Measurements from ENCODE around the gene KRTAP10-8.
"Not testable (repeated sequence)": the region's sequence is repeated elsewhere in the genome, so short reads cannot be mapped to it uniquely, and the experiment has no call there.

The KRTAP10-8 gene

DNA sequence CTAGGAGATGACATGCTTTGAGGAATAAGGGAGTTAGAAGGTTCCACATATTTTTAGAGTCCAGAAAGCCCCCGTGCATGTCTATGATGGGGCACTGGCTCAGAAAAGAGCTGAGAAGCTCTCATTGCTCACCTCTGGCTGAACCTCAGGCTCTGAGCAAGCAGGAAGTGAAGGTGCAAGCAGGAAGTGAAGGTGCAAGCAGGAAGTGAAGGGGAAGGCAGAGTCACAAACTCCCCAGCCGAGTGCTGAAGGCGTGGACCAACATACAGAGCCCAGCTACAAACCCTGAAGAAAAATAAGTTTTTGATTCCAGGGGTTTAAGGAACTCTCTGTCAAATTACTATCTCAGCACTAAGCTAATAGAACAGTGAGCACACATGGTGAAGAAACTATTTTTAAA lies 7.0 kb downstream of the KRTAP10-8 start:
- no peak for DNase-seq

DNA sequence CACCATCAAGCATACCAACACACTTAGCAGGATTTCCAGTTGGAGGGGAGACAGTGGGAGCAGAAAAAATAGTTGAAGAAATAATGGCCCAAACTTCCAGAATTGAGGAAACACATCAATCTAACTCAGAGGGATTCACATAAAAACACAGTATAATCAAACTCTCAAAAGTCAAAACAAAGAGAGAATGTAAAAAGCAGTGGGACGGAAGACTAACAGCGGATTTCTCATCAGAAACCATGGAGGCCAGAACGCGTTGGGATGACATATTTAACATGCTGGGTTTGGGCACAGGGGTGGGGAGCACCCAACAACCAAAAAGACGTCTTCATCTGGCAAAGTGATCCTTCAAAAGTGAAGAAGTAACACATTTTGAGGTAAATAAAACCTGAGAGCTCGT lies 8.0 kb downstream of the KRTAP10-8 start:
- no peak for DNase-seq

DNA sequence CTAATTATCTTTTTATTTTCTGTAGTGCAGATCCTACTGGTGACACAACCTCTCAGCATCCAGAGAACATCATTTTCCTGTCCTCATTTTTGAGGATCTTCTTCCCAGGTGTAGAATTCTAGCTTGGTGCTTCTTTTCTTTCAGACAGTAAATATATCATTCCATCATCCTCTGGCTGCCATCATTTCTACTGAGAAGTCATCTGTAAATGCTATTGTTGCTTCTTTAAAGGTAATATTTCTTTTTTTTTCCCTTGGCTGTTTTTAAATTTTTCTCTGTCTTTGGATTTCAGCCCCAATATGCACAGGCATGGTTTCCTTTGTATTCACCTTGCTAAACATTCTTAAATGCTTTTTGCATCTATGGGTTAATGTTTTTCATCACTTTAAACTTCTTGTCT lies 11.7 kb downstream of the KRTAP10-8 start:
- no peak for DNase-seq

DNA sequence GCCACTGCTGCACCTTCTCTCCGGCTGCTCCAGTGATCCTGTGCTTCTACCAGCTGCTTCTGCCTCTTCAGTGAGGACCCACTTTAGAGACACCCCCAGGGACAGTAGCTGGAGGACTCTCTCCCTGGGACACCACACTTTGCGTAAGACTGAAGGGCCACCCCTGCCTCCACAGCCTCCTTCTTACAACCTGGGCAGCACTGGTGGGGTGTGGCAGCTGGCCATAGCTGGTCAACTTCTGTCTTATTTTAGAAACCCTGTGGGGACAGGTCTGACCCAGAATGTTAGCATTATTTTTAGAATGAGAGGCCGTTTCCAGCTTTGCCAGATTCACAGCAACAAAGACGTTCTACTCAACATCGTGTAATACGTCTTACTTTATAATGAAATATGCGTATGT lies 13.9 kb downstream of the KRTAP10-8 start:
- no peak for DNase-seq

DNA sequence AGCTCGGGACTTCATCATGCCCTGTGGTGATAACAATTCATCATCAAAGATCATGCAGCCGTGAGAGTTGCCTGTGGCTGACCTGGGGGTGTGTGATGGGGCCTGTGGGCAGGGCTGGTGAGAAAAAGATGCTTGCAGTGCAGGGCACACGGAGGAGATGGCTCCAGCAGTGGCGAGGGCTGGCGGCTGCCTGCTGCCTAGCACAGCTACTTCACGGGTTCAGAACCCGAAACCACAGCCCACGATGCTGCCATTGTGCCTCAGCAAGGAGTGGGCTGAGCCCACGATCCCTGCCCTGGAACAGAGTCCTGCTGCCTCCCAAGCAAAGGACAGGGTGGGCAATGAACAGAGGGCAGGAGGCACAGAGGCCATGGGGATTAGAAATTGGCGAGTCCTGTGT lies 14.4 kb downstream of the KRTAP10-8 start:
- DNase-seq, result no peak

DNA sequence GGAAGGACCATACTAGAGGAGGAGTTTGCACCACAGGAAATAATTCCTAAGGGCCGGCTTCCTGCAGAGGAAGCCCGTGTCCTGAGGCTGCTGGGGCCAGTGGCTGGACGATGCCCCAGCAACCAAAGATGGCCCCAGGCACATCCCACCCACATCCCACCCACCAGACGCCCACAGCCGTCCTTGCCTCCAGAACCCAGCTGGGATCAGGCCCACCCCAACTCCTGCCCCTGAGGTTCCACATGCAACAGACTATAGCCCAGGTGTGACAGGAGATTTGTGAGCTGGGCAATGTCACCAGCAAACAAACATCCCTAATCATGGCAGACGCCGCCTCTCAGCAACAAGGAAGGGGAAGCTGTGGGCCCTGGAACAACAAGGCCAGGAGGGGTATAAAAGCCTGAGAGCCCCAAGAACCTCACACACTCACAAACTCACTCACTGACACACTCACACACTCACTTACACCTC lies 14.8 kb downstream of the KRTAP10-8 start, which contains the start of gene KRTAP10-9:
Gene KRTAP10-9, plus strand, starts transcription at position 421 of the 471 bp plus-strand sequence. CDS start 79 bp downstream, outside the sequence.
- no peak for DNase-seq

DNA sequence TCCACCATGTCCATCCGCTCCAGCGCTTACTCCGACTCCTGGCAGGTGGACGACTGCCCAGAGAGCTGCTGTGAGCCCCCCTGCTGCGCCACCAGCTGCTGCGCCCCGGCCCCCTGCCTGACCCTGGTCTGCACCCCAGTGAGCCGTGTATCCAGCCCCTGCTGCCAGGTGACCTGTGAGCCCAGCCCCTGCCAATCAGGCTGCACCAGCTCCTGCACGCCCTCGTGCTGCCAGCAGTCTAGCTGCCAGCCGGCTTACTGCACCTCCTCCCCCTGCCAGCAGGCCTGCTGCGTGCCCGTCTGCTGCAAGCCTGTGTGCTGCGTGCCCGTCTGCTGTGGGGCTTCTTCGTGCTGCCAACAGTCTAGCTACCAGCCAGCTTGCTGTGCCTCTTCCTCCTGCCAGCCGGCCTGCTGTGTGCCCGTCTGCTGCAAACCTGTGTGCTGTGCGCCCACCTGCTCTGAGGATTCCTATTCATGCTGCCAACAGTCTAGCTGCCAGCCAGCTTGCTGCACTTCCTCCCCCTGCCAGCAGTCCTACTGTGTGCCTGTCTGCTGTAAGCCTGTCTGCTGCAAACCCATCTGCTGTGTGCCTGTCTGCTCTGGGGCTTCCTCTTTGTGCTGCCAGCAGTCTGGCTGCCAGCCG lies 15.4 kb downstream of the KRTAP10-8 start:
- not testable (repeated sequence) for DNase-seq

DNA sequence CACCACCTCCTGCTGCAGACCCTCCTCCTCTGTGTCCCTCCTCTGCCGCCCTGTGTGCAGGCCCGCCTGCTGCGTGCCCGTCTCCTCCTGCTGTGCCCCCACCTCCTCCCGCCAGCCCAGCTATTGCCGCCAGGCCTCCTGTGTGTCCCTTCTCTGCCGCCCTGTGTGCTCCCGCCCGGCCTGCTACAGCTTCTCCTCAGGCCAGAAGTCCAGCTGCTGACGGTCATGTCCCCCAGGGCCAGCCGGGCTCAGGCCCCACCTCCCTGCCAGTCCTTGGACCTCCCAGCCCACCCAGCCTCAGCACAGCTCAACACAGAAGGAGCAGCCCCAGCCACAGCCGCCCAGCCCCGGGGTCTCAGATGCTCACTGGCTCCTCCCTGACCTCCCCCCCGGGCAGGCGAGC lies 16.0 kb downstream of the KRTAP10-8 start:
- DNase-seq, result not testable (repeated sequence)

DNA sequence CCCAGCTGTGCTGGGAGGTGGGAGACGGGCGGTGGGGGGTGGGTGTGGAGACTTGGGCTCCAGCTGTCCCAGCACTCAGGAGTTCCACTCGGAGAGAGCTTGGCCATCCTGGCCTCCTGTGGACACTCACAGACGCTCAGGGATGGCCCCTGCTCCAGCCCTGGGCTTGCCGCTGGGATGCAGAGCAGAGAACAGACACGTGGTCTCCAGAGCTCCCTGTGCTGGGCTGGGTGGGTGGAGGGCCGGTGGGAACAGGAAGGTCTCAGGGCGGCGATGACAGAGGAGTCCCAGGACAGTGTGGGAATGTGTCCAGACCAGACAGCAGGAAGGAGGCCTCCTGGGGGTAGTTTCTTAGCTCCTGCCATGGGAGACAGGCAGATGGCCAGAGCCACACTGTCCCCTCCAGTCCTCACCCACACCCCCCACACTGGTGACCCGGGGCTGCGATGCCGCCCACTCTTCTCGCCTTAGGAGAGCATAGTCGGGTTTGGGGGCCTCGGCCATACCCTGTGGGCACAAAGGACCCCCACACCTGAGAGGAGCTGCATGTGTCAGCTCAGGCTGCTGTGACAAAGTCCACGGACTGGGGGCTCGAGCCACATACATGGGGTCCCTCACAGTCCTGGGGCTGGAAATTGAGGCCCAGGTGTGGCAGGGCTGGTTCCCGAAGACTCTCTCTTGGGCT lies 17.0 kb downstream of the KRTAP10-8 start:
- no peak for DNase-seq

DNA sequence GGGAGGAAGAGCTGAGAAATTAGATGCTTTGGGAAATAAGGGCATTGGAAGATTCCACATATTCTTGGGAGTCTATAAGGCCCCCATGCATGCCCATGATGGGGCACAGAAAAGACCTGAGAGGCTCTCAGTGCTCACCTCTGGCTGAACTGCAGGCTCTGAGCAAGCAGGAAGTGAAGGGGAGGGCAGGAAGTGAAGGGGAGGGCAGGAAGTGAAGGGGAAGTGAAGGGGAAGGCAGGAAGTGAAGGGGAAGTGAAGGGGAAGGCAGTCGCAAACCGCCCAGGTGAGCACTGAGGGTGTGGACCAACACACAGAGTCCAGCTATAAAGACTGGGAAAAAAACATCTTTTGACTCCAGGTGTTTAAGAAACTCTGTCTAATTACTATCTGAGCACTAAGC lies 18.6 kb downstream of the KRTAP10-8 start:
- no peak for DNase-seq

DNA sequence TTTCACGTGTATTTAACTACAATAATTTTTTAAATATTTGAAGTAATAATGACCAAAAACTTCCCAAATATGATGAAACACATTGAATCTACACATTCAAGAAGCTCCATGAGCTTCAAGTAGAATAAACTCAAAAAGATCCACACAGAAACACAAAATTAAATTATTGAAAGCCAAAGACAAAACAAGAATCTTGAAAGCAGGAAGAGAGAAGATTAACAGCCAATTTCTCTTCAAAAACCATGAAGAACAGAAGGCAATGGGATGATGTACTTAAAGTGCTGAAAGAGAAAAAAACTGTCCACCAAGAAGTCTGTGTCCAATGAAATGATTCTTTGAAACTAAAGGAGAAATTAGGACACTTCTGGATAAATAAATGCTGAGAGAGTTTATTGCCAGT lies 20.2 kb downstream of the KRTAP10-8 start:
- no peak for DNase-seq

DNA sequence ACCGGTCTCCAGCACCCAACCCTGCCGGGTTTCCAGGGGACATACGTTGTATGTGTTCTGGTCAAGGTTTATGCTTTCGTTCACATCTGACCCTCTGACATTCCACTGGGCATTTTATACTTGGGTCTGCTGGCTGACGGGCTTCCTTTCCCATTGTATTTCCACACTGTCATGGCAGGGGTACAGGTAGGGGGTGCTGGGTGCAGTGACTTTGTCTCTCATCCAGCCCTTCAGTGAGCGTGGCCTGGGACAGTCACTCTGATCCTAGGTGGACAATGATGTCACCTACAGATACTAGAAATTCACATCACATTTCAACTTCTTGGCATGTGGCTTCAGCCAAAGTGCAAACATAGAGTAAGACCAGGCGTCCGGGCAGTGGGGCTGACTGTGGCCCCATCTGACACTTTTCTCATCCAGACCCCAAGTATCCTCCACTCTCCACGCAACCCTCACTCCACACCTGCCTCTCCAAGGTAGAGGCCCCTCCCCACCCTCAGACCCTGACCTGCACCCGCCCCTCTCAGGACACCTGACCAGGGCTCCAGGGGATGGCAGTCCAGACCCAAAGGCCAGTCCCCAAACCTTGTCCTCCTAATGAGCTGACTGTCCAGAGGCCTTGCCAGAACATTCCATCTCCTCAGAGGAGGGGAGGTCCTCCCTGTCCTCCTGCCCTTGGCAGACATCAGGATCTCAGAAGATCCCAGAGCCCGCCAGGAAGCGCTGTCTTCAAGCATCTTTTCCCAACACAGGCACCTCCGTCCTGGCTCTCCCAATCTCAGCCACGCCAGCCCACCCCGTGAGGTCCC lies 24.5 kb downstream of the KRTAP10-8 start:
- no peak for DNase-seq

DNA sequence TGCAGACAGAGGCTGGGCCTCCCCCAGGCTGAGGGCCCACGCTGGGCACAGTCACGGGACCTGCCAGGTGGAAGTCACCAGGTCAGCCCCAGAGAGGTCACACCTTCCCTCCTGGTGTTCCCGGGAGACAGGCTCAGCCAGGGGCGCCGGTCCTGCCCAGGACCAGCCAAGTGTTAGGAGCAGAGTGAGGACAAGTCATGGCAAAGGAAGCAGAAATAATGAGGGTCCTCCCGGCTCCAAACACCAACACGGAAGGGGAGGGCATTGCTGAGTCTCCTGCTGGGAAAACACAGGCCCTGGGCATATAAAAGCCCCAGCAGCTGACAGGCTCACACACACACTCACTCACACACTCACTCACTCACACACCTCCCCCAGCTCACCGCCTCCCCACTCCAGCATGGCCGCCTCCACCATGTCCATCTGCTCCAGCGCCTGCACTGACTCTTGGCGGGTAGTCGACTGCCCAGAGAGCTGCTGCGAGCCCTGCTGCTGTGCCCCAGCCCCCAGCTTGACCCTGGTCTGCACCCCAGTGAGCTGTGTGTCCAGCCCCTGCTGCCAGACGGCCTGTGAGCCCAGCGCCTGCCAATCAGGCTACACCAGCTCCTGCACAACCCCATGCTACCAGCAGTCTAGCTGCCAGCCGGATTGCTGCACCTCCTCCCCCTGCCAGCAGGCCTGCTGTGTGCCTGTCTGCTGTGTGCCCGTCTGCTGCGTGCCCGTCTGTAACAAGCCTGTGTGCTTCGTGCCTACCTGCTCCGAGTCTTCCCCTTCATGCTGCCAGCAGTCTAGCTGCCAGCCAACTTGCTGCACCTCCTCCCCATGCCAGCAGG lies 25.4 kb downstream of the KRTAP10-8 start, which contains the start of gene KRTAP10-10:
Gene KRTAP10-10, plus strand, starts transcription at position 339 of the 833 bp plus-strand sequence. Its CDS starts 62 bp downstream, at position 401.
- peak; percentile 24 to 39 for DNase-seq

DNA sequence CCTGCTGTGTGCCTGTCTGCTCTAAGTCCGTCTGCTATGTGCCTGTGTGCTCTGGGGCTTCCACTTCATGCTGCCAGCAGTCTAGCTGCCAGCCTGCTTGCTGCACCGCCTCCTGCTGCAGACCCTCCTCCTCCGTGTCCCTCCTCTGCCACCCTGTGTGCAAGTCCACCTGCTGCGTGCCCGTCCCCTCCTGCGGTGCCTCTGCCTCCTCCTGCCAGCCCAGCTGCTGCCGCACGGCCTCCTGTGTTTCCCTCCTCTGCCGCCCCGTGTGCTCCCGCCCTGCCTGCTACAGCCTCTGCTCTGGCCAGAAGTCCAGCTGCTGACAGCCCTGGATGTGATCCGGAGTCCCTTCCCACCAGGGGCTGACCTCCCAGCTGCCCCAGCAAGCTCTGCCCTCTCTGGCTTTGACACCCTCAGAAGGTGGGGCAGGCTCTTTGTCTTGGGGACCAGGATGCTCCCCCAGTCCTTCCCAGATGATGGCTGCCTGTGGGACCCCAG lies 26.0 kb downstream of the KRTAP10-8 start:
- peak in 1 of 2 experiments; percentile 44 for DNase-seq

DNA sequence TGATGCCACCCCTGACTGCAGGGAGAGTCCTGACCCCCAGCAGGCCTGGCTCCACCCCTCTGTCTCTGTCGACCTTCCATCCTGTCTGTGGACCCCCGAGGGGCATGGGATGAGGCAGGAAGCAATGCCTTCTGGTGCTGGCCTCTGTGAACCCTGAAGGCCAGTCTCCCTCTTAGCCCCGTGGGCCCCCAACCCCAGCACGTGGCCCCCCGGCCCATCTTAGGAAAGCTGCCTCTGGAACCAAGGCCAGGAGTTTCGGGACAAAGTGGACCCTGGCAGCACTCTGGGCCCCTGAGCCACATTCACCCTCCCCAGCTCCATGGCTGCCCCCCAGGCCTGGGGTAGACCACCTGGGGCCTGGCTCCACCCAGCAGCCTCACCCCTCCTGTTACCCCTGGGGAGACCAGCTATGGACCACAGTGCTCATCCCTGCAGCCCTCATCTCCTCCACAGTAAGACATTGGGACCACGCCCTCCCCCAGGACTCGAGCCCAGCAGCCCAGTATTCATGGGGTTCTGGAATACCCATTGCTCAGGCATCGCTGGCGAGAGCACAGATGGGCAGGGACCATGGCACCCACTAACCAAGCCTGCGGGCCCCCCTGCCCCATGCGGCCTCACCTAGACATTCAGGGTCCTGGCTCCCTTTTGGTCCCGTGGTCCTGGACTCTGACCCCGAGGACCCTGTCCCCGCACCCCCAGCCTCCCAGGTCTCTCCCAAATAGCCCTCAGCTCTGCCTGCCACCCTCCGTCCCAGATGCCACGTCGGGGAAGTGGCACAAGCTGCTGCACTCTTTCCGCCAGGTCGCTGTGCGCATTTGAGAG lies 26.8 kb downstream of the KRTAP10-8 start:
- not testable (repeated sequence) for DNase-seq

DNA sequence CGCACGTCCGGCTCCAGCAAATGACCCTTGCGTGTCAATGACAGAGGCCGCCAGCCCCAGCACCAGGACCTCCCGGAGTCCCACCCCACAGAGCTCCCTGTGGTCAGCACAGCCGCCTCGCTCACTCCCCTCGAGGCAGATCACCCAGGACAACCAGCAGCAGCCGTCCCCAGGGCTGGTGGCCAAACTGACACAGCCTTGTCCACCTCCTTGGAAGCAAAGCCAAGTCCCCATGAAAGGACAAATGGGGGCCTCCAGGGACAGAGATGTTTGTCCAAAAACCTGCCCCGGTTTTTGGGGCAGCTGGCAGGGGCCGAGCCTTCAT lies 27.4 kb downstream of the KRTAP10-8 start:
- DNase-seq, result no peak

DNA sequence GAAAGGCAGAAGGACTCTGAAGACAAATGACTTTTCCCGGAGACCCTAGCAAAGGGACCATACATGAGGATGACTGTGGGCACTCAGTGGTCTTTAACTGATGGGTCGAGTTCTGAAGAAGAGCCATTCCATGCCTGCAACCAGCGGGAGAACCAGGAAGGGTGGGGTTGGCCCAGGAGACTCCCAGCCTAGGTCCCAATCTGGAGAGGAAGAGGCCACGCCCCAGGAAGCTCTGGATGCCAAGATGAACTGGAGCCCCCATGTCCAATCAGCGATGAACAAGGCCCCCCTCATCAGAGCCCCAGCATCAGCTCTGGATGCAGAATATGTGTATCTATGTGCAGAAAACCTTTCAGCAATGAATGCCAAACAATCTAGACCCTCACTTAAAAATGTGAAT lies 28.9 kb downstream of the KRTAP10-8 start:
- no peak for DNase-seq

DNA sequence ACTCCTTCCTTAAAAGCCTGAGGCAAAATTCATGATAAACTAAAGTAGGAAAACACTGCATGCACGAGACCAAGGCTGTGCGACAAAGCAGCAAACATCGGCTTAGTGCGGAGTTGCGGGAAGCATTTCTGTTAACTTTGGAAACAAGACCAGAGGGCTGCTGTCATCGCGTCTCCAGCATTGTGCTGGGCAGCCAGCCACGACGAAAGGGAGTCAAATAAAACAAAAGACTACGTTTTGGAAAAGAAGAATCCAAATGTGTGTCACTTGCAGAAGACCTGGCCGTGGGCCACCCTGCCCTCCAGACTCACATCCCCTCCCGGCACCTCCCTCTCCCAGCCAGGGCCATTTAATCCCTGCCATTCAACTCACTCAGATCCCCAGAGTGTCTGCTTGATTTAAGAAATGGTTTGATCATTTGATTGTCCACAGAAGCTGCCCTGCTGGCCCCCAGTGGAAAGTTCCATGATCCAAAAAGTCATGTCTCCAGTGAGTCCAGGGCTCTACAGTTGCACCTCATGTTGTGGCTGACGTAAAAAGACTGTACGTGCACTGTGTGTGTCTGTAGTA lies 31.9 kb downstream of the KRTAP10-8 start:
- DNase-seq, result no peak

DNA sequence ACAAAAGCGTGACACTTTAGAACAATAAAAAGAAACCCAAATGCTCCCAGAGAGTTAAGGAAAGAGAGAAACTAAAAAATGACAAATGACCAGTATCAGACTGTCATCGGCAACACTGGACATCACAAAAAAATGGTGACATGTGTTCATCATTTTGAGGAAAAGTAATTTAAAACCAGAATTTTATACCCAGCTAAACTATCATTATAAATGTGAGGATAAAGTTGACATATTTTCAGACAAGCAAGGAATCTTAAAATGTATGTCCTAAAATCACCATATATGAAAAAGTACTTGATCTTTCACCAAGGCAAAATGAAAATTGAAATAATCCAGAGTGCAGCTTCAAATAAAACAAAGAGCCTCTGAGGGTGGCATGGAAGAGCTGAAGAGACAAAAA lies 33.0 kb downstream of the KRTAP10-8 start:
- DNase-seq, result no peak

DNA sequence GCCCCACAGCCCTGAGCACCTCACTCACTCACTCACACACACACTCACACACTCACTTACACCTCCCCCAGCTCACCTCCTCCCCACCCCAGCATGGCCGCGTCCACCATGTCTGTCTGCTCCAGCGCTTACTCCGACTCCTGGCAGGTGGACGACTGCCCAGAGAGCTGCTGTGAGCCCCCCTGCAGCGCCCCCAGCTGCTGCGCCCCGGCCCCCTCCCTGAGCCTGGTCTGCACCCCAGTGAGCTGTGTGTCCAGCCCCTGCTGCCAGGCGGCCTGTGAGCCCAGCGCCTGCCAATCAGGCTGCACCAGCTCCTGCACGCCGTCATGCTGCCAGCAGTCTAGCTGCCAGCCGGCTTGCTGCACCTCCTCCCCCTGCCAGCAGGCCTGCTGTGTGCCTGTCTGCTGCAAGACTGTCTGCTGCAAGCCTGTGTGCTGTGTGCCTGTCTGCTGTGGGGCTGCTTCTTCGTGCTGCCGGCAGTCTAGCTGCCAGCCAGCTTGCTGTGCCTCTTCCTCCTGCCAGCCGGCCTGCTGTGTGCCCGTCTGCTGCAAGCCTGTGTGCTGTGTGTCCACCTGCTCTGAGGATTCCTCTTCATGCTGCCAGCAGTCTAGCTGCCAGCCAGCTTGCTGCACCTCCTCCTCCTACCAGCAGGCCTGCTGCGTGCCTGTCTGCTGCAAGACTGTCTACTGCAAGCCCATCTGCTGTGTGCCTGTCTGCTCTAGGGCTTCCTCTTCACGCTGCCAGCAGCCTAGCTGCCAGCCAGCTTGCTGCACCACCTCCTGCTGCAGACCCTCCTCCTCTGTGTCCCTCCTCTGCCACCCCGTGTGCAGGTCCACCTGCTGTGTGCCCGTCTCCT lies 34.7 kb downstream of the KRTAP10-8 start, which contains the start of gene KRTAP10-11:
Gene KRTAP10-11, plus strand, starts transcription at position 49 of the 856 bp plus-strand sequence. Its CDS starts 45 bp downstream, at position 94.
- peak in 1 of 2 experiments; percentile 53 for DNase-seq

Measured in SHP77 (cell line).